Erythroblast (primary cell): Measurements from ENCODE around the gene ACTN4.

ENCODE experiments used
- GATA1 ChIP-seq: IDR thresholded peaks from 2 replicates; pipeline ENCODE4 v1.6.1; 2011; ENCODE audit warnings: low read depth, mild to moderate bottlenecking, control low read depth, low read length, moderate library complexity
- POLR2A ChIP-seq: IDR thresholded peaks from 2 replicates; pipeline ENCODE4 v1.6.1; 2011; ENCODE audit warnings: mild to moderate bottlenecking, low read length

- TF ChIP-seq POLR2A (no peak), GATA1 (no peak)
Measured at GRCh38 chr19:38715555-38715954, 68.1 kb downstream of the ACTN4 start.
